ENCODE data around the gene PLEKHM2. TPM values are rescaled to one million over a fixed set of nuclear protein-coding genes. Genes with fewer than 3 reads are reported as not detected.

PLEKHM2 gene
- total RNA-seq, 4 donors from 2014 or later, result 34.6 to 57.9 (median 42.4) TPM

- TF ChIP-seq CTCF (IDR thresholded peaks at IDR 0.05) (no peak), POLR2A (IDR thresholded peaks at IDR 0.05) (no peak)
- intact Hi-C loops (cut with DNase I), result no loop called here
- no peak overlapping the region for H3K27ac ChIP-seq
- no peaks in the 10 kb centered on the region for H3K27me3 ChIP-seq
- 69 to 87% methylated on average over 4 of the region's 4 CpGs for WGBS, 2 donors
- H3K4me1 ChIP-seq, result peaks cover 0 to 37% (median 15%) of the 10 kb centered on the region in 3 donors
- no peak overlapping the region for H3K4me3 ChIP-seq
- H3K36me3 ChIP-seq, result peaks cover 2 to 19% (median 7%) of the 10 kb centered on the region in 3 donors
- no peaks in the 10 kb centered on the region for H3K9me3 ChIP-seq
- DNase-seq, result no peak
Observed at GRCh38 chr1:15712168-15712567, 28.0 kb downstream of the PLEKHM2 start.

DNA sequence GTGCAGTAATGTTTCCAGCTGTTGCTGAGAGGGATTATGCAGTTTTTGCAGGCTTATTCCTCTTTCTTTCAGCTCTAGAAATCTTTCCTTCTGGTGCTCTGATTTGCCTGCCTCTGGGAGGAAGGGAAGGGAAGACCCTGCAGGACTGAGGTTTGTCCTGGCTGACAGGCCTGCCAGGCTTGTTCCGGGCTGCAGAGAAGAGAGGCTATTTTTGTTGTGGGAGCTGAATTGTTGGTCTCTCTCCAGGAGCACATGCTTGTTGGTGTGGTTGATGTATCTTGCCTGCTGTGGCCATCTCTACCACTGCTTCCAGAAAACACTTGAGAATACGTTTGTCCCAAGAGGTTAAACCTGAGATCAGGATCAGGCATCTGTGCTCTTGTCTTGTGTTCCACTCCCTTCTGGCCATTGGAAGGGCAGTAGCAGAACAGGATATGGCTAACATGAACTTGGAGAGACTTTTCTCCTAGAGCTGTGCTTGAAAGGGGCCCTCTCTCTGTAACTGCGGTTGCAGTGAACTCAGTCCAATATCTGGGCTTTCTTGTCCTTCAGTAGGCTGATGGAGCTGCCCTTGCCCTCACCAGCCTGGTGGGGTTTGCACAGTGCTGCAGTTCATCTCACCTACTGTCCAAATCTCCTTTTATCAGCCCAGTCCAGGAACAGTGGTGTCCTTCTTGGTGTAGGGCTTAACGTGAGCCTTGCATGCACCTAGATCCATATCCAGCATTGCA, 30.5 kb downstream of the PLEKHM2 start:
- 71 to 81% methylated on average over 4 of the region's 4 CpGs for WGBS, 2 donors
- Histone ChIP-seq H3K9me3 (no peaks in the 10 kb centered on the region), H3K36me3 (peaks cover 24 to 43% (median 28%) of the 10 kb centered on the region in 3 donors), H3K27me3 (no peaks in the 10 kb centered on the region), H3K4me3 (no peak overlapping the region), H3K4me1 (peaks cover 0 to 20% (median 15%) of the 10 kb centered on the region in 3 donors), H3K27ac (peak overlapping the region in 3 of 4 donors; percentile 17 to 68 (median 42))
- no peak for DNase-seq
- TF ChIP-seq POLR2A (IDR thresholded peaks at IDR 0.05), result no peak
- no peak for TF ChIP-seq CTCF (IDR thresholded peaks at IDR 0.05)
- intact Hi-C loops (cut with DNase I), result no loop called here

DNA sequence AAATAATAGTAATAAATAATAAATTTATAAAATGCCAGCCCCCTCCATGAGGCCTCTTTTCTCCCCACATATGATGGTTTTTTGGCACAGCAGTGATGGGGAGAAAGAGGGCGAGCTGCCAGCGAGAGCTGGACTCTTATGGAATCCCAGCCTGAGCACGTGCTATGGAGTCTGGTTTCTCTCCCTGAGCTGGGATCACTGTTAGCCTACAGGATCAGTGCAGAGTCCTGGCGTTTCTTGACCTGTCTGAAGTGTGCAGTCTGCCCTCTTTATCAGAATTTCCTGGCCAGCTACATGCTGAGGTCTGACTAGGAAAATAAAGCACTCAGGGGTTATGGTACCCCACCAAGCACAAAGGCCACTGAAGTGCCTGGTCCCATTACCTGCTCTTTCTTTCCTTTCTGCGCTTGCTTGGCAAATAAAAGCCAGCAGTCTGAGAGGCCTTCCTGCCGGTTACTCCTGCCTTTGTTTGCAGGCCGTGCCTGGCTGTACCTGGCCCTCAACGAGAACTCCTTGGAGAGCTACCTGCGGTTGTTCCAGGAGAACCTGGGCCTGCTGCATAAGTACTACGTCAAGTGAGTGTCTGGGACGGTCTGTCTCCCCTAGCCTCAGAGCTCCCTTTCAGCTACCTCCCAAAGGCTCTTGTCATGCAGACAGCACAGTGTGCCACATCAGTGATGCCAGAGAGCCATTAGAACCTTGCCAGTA, 33.5 kb downstream of the PLEKHM2 start:
- TF ChIP-seq POLR2A (IDR thresholded peaks at IDR 0.05) (no peak), CTCF (IDR thresholded peaks at IDR 0.05) (no peak)
- intact Hi-C loops (cut with DNase I), result no loop called here
- 90 to 92% methylated on average over 10 of the region's 11 CpGs for WGBS, 2 donors
- H3K4me3 ChIP-seq, result no peak overlapping the region
- no peaks in the 10 kb centered on the region for H3K9me3 ChIP-seq
- DNase-seq, result no peak
- H3K27ac ChIP-seq, result no peak overlapping the region
- H3K4me1 ChIP-seq, result peaks cover 0 to 19% (median 15%) of the 10 kb centered on the region in 3 donors
- H3K27me3 ChIP-seq, result no peaks in the 10 kb centered on the region
- peaks cover 38 to 73% (median 41%) of the 10 kb centered on the region in 3 donors for H3K36me3 ChIP-seq

DNA sequence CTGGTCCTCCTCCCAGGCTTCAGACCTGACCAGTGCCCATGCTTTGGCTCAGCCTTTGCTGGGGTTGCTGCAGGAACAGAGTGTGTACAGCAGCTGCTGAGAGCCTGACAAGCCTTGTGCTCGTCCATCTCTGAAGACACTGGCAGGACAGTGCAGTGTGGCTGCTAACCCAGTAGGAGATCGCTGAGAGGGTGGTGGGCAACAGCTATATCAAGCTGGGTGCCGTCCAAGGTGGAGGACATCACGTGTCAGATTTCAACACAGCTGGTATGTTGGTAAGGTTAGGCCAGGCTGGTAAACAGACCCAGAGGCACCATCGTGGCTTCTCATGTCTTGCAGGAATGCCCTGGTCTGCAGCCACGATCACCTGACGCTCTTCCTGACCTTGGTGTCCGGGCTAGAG, 34.1 kb downstream of the PLEKHM2 start:
- Histone ChIP-seq H3K27ac (no peak overlapping the region), H3K36me3 (peaks cover 41 to 80% (median 42%) of the 10 kb centered on the region in 3 donors), H3K4me3 (no peak overlapping the region), H3K4me1 (peaks cover 0 to 19% (median 15%) of the 10 kb centered on the region in 3 donors), H3K9me3 (no peaks in the 10 kb centered on the region), H3K27me3 (no peaks in the 10 kb centered on the region)
- DNase-seq, result no peak
- intact Hi-C loops (cut with DNase I), result no loop called here
- WGBS, 2 donors, result 80 to 90% methylated on average over 1 to 2 of the region's 8 CpGs
- TF ChIP-seq POLR2A (IDR thresholded peaks at IDR 0.05) (no peak), CTCF (IDR thresholded peaks at IDR 0.05) (no peak)
